Measurements from ENCODE around the gene INTS15. TPM values are rescaled to one million over a fixed set of nuclear protein-coding genes. Genes with fewer than 3 reads are reported as not detected.

Gene INTS15
- total RNA-seq, 2 experiments from 2014 or later = 33.0 to 40.9 TPM

GRCh38 chr7:6590645-6591110 lies 857 bp downstream of the INTS15 start:
- POLR2A ChIA-PET = interaction anchor here (0.6 to 1.9 kb wide), 9 partner anchors 9 to 112 kb away, joined by 3 to 7 read pairs (median 4); partner anchors contain the start of gene ZDHHC4
- no peak for DNase-seq (ENCODE audit: low spot score)
- Histone ChIP-seq H3K4me3 (ENCODE audit: low read depth, low read length, poor library complexity, severe bottlenecking) (peak overlapping the region; percentile 84), H3K36me3 (ENCODE audit: insufficient read depth, low read length) (peaks cover 79% of the 10 kb centered on the region), H3K4me2 (ENCODE audit: low read length) (peak overlapping the region; percentile 97), H3K9me2 (ENCODE audit: insufficient read depth, low read length) (no peaks in the 10 kb centered on the region), H3K9me3 (ENCODE audit: low read length) (no peaks in the 10 kb centered on the region), H2AFZ (ENCODE audit: low read length) (peak overlapping the region; percentile 36; the same call in 1 of the 2 replicates), H4K20me1 (ENCODE audit: insufficient read depth, low read length) (no peaks in the 10 kb centered on the region), H3K79me2 (ENCODE audit: insufficient read depth, low read depth, low read length) (peaks cover 13% of the 10 kb centered on the region), H3K27ac (ENCODE audit: low read depth, low read length, poor library complexity, severe bottlenecking) (peak overlapping the region; percentile 72), H3K4me1 (ENCODE audit: insufficient read depth, low read length, poor library complexity, severe bottlenecking) (peaks cover 22% of the 10 kb centered on the region)
- BruUV-seq (replicated peaks) = no TSS peak
- intact Hi-C loops (cut with micrococcal nuclease; ENCODE audit: unreplicated experiment) = loop anchor here (1.0 to 5.0 kb wide), 5 partner anchors 13 to 267 kb away; partner anchors contain the start of genes ZDHHC4 and ZNF316
- CTCF ChIA-PET (ENCODE audit: unreplicated experiment) = interaction anchor here (0.9 to 1.0 kb wide), 2 partner anchors 10 to 15 kb away, joined by 4 to 5 read pairs; no protein-coding TSS in a partner anchor
- TF ChIP-seq EZH2phosphoT487 (IDR thresholded peaks at IDR 0.05; ENCODE audit: borderline replicate concordance, low read depth, low read length) = no peak
- TF ChIP-seq, protein P1, sequence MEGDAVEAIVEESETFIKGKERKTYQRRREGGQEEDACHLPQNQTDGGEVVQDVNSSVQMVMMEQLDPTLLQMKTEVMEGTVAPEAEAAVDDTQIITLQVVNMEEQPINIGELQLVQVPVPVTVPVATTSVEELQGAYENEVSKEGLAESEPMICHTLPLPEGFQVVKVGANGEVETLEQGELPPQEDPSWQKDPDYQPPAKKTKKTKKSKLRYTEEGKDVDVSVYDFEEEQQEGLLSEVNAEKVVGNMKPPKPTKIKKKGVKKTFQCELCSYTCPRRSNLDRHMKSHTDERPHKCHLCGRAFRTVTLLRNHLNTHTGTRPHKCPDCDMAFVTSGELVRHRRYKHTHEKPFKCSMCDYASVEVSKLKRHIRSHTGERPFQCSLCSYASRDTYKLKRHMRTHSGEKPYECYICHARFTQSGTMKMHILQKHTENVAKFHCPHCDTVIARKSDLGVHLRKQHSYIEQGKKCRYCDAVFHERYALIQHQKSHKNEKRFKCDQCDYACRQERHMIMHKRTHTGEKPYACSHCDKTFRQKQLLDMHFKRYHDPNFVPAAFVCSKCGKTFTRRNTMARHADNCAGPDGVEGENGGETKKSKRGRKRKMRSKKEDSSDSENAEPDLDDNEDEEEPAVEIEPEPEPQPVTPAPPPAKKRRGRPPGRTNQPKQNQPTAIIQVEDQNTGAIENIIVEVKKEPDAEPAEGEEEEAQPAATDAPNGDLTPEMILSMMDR (conservative IDR thresholded peaks at IDR 0.05; ENCODE audit: low read length) = no peak

DNA sequence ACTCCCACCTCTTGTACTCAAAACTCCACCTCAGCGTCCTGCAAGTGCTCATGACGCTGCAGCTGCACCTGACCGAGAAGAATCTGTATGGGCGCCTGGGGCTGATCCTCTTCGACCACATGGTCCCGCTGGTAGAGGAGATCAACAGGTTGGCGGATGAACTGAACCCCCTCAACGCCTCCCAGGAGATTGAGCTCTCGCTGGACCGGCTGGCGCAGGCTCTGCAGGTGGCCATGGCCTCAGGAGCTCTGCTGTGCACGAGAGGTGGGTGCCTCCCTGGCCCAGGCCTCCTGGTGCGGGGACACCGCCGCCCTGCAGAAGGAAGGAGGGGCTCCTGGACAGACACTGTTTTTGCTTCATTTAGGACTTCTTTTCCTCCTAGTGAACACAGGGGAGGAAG lies 10.3 kb downstream of the INTS15 start:
- no peak overlapping the region for H3K4me3 ChIP-seq (ENCODE audit: low read depth, low read length, poor library complexity, severe bottlenecking)
- no peak overlapping the region for H3K27ac ChIP-seq (ENCODE audit: low read depth, low read length, poor library complexity, severe bottlenecking)
- H2AFZ ChIP-seq (ENCODE audit: low read length) = no peak overlapping the region
- DNase-seq (ENCODE audit: low spot score) = no peak
- no TSS peak for BruUV-seq (replicated peaks)
- TF ChIP-seq, protein P1 (conservative IDR thresholded peaks at IDR 0.05; ENCODE audit: low read length) = no peak
- no peak for TF ChIP-seq EZH2phosphoT487 (IDR thresholded peaks at IDR 0.05; ENCODE audit: borderline replicate concordance, low read depth, low read length)
- no peaks in the 10 kb centered on the region for H4K20me1 ChIP-seq (ENCODE audit: insufficient read depth, low read length)
- H3K4me2 ChIP-seq (ENCODE audit: low read length) = no peak overlapping the region
- CTCF ChIA-PET (ENCODE audit: unreplicated experiment) = interaction anchor here (1.0 kb wide), 1 partner anchor 9 kb away, joined by 5 read pairs; no protein-coding TSS in a partner anchor
- no peaks in the 10 kb centered on the region for H3K4me1 ChIP-seq (ENCODE audit: insufficient read depth, low read length, poor library complexity, severe bottlenecking)
- POLR2A ChIA-PET = no interaction called here
- intact Hi-C loops (cut with micrococcal nuclease; ENCODE audit: unreplicated experiment) = no loop called here
- peaks cover 92% of the 10 kb centered on the region for H3K36me3 ChIP-seq (ENCODE audit: insufficient read depth, low read length)
- no peaks in the 10 kb centered on the region for H3K9me2 ChIP-seq (ENCODE audit: insufficient read depth, low read length)
- H3K9me3 ChIP-seq (ENCODE audit: low read length) = no peaks in the 10 kb centered on the region
- H3K79me2 ChIP-seq (ENCODE audit: insufficient read depth, low read depth, low read length) = no peaks in the 10 kb centered on the region

GRCh38 chr7:6604458-6604857 lies 14.6 kb downstream of the INTS15 start:
- TF ChIP-seq, protein P1 (conservative IDR thresholded peaks at IDR 0.05; ENCODE audit: low read length) = no peak
- TF ChIP-seq EZH2phosphoT487 (IDR thresholded peaks at IDR 0.05; ENCODE audit: borderline replicate concordance, low read depth, low read length) = no peak
- H3K4me2 ChIP-seq (ENCODE audit: low read length) = no peak overlapping the region
- H3K36me3 ChIP-seq (ENCODE audit: insufficient read depth, low read length) = peaks cover 67% of the 10 kb centered on the region
- H3K4me1 ChIP-seq (ENCODE audit: insufficient read depth, low read length, poor library complexity, severe bottlenecking) = no peaks in the 10 kb centered on the region
- TSS peak; percentile 31 for BruUV-seq (replicated peaks)
- no peaks in the 10 kb centered on the region for H4K20me1 ChIP-seq (ENCODE audit: insufficient read depth, low read length)
- no peak overlapping the region for H3K27ac ChIP-seq (ENCODE audit: low read depth, low read length, poor library complexity, severe bottlenecking)
- H2AFZ ChIP-seq (ENCODE audit: low read length) = no peak overlapping the region
- no peaks in the 10 kb centered on the region for H3K79me2 ChIP-seq (ENCODE audit: insufficient read depth, low read depth, low read length)
- DNase-seq (ENCODE audit: low spot score) = no peak
- H3K9me3 ChIP-seq (ENCODE audit: low read length) = no peaks in the 10 kb centered on the region
- intact Hi-C loops (cut with micrococcal nuclease; ENCODE audit: unreplicated experiment) = no loop called here
- H3K9me2 ChIP-seq (ENCODE audit: insufficient read depth, low read length) = no peaks in the 10 kb centered on the region
- ChIA-PET CTCF (ENCODE audit: unreplicated experiment) (no interaction called here), POLR2A (interaction anchor here (0.9 kb wide), 1 partner anchor 24 kb away, joined by 3 read pairs; no protein-coding TSS in a partner anchor)
- H3K4me3 ChIP-seq (ENCODE audit: low read depth, low read length, poor library complexity, severe bottlenecking) = no peak overlapping the region
